ENCODE results near the gene ADARB2.

DNA sequence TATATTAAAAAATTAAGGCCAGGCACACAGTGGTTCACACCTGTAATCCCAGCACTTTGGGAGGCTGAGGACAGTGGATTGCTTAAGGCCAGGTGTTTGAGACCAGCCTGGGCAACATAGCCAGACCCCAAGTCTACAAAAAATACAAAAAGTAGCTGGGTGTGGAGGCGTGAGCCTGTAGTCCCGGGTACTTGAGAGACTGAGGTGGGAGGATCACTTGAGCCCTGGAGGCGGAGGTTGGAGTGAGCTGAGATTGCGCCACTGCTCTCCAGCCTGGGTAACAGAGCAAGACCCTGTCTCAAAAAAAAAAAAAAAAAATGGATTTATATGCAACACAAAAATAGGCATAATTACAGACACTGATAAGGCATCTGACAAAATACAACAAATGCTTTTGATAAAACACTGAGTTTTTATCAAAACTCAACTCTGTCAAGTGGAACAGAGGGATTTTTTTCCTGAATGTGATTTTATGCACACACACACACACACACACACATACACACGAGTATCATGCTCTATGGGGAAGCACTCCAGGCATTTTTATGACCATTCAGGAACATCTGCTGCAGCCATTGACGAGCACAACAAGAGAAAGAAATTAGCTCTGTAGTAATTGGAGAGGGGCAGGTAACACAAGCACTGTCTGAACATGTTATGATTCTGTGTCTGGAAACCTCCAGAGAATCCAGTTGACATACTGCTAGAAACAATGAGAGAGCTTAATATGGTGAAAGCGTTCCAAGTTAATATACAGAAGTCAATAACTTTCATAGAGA lies 488.0 kb downstream of the ADARB2 start:
- TF ChIP-seq, protein P1, sequence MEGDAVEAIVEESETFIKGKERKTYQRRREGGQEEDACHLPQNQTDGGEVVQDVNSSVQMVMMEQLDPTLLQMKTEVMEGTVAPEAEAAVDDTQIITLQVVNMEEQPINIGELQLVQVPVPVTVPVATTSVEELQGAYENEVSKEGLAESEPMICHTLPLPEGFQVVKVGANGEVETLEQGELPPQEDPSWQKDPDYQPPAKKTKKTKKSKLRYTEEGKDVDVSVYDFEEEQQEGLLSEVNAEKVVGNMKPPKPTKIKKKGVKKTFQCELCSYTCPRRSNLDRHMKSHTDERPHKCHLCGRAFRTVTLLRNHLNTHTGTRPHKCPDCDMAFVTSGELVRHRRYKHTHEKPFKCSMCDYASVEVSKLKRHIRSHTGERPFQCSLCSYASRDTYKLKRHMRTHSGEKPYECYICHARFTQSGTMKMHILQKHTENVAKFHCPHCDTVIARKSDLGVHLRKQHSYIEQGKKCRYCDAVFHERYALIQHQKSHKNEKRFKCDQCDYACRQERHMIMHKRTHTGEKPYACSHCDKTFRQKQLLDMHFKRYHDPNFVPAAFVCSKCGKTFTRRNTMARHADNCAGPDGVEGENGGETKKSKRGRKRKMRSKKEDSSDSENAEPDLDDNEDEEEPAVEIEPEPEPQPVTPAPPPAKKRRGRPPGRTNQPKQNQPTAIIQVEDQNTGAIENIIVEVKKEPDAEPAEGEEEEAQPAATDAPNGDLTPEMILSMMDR (IDR thresholded peaks at IDR 0.05): no peak
- no peak for TF ChIP-seq POLR2A (IDR thresholded peaks at IDR 0.05)
